ENCODE results near the gene NME7. TPM values are rescaled to one million over a fixed set of nuclear protein-coding genes. Genes with fewer than 3 reads are reported as not detected.

Gene NME7
- total RNA-seq, 1 experiment from 2014 or later: 13.2 TPM

GRCh38 chr1:169392406-169392805 is 24.8 kb upstream of the NME7 start:
- no peak overlapping the region for H2BK5ac ChIP-seq (ENCODE audit: insufficient read length, low read length)
- no peak for TF ChIP-seq CTCF (conservative IDR thresholded peaks at IDR 0.05)
- no peak overlapping the region for H2BK120ac ChIP-seq (ENCODE audit: low read depth, low read length, poor library complexity, severe bottlenecking)
- no peaks in the 10 kb centered on the region for H3K79me1 ChIP-seq (ENCODE audit: insufficient read depth, low read depth, low read length, poor library complexity, severe bottlenecking)
- no peaks in the 10 kb centered on the region for H3K9me3 ChIP-seq (ENCODE audit: control insufficient read depth, low read depth, low read length)
- H2AK5ac ChIP-seq (ENCODE audit: insufficient read length, low read length): no peak overlapping the region
- no peaks in the 10 kb centered on the region for H3K27me3 ChIP-seq (ENCODE audit: insufficient read depth, low read length)
- no peaks in the 10 kb centered on the region for H3K4me1 ChIP-seq (ENCODE audit: insufficient read depth, low read length)
- H2AFZ ChIP-seq (ENCODE audit: low read length): no peak overlapping the region
- no peak overlapping the region for H4K5ac ChIP-seq (ENCODE audit: insufficient read length, low read depth, low read length)
- H3K18ac ChIP-seq (ENCODE audit: insufficient read length, low read depth, low read length): no peak overlapping the region
- no peak overlapping the region for H3K4ac ChIP-seq (ENCODE audit: low read depth, low read length)
- H3K23ac ChIP-seq (ENCODE audit: insufficient read length, low read depth, low read length): no peak overlapping the region
- no peak overlapping the region for H2BK12ac ChIP-seq (ENCODE audit: insufficient read length, low read depth, low read length)
- WGBS (ENCODE audit: extremely low coverage, insufficient read length, low lambda C conversion rate): no CpG with 5 or more reads among the region's 1 CpG
- peaks cover 6 to 32% (median 29%) of the 10 kb centered on the region in 3 experiments; a peak in 6 of 7 replicates for H3K36me3 Mint-ChIP-seq (ENCODE audit: insufficient read depth in 1 of 3, low read depth in 3 of 3)
- no peak overlapping the region for H2BK20ac ChIP-seq (ENCODE audit: low read depth, low read length, poor library complexity, severe bottlenecking)
- no peak overlapping the region for H3K4me3 Mint-ChIP-seq
- H3K4me2 ChIP-seq (ENCODE audit: insufficient read depth, insufficient read length, low read length): no peak overlapping the region
- H3T11ph ChIP-seq (ENCODE audit: low read length): no peak overlapping the region
- H3K27ac ChIP-seq (ENCODE audit: insufficient read length, low read depth, low read length): no peak overlapping the region
- no peaks in the 10 kb centered on the region for H3K79me2 ChIP-seq (ENCODE audit: insufficient read depth, low read length)
- no peak for DNase-seq
- peaks cover 0 to 4% of the 10 kb centered on the region in 2 experiments; a peak in 1 of 4 replicates for H3K4me1 Mint-ChIP-seq
- H3K27ac Mint-ChIP-seq: no peak overlapping the region
- no peak overlapping the region for H3K56ac ChIP-seq (ENCODE audit: insufficient read length, low read depth, low read length)
- H3K27me3 Mint-ChIP-seq (ENCODE audit: low read depth): no peaks in the 10 kb centered on the region
- no peaks in the 10 kb centered on the region for H3K23me2 ChIP-seq (ENCODE audit: insufficient read length, low read depth, low read length, poor library complexity, severe bottlenecking)
- no peak overlapping the region for H2BK15ac ChIP-seq (ENCODE audit: low read depth, low read length)
- H3K14ac ChIP-seq (ENCODE audit: insufficient read depth, low read length): no peak overlapping the region
- H3K9ac ChIP-seq (ENCODE audit: extremely low read depth, insufficient read length, low read length): no peak overlapping the region
- no peaks in the 10 kb centered on the region for H4K20me1 ChIP-seq (ENCODE audit: control insufficient read depth, insufficient read depth, insufficient read length)
- H4K8ac ChIP-seq (replicated peaks; ENCODE audit: insufficient read length, low read depth, low read length): no peak overlapping the region
- H4K91ac ChIP-seq (ENCODE audit: insufficient read length, low read depth, low read length): no peak overlapping the region
- no peaks in the 10 kb centered on the region for H3K9me3 Mint-ChIP-seq

All from H9 (cell line).